ENCODE results near the gene CBLN3. TPM values are rescaled to one million over a fixed set of nuclear protein-coding genes. Genes with fewer than 3 reads are reported as not detected.
A peak's percentile ranks its signal among the peaks of the same experiment; 100 is the strongest.
"Not testable (repeated sequence)": the region's sequence is repeated elsewhere in the genome, so short reads cannot be mapped to it uniquely, and the experiment has no call there.

The CBLN3 gene
- polyA plus RNA-seq (2013), result 2.3 TPM

DNA sequence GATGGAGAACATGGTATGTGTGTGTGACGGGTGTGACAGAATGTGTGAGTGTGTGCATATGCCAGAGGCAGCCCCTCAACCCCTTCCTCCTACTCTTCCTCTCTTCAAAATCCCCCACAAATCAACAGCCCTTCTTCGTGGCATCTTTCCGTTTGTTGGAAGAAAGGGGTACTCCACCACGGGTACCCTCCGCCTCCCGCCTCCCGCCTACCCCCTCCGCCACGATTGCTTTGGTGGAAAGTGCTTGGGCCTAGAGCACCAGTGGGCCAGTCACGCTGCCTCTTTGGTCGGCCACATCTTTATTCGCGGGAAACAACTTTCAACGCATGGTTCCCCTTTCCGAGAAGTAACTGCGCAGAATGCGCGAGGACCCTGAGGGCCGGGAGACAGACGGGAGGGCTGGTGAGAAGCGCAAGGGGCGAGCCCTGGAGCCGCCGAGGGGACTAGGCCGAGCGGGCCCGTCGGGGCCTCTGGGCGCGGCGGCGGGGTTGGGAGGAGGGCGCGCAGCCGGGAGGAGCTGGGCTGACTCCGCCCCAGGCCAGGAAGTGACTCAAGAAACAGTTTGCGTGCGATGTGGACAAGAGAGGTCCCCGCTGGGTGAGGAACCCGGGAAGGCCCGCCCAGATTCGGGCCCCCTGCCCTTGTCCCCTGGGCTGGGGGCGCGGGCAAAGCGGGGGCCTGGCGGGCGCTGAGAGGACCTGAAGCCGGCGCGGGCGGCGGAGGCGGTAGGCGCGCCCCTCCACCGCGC, at the start of gene CBLN3, which contains the start of gene KHNYN:
Gene CBLN3 (minus strand): TSS at position 274 of the 748 bp plus-strand sequence. CDS start 614 bp downstream, outside the sequence.
Gene KHNYN (plus strand): TSS at position 560 of the 748 bp plus-strand sequence. CDS start 777 bp downstream, outside the sequence.
- no peaks in the 10 kb centered on the region for H3K27me3 ChIP-seq (replicated peaks in 2 of 5; ENCODE audit: control insufficient read depth in 4 of 5, insufficient read depth in 5 of 5, low read length in 4 of 5)
- H3K36me3 ChIP-seq (ENCODE audit: control insufficient read depth in 4 of 4, insufficient read depth in 4 of 4, low read length in 3 of 4), result peaks cover 10 to 28% (median 19%) of the 10 kb centered on the region in 4 experiments
- CTCF ChIA-PET, result interaction anchor here (2.7 to 21.5 kb wide), 9 partner anchors 11 to 121 kb away, joined by 15 to 489 read pairs (median 32); partner anchors contain the start of genes ADCY4, CIDEB, LTB4R2 and RIPK3
- peak; percentile 90 to 95 (median 93) for DNase-seq
- whole genome bisulfite sequencing (ENCODE audit: insufficient coverage), result 3% methylated on average over 40 of the region's 57 CpGs
- no peaks in the 10 kb centered on the region for H3K9me3 ChIP-seq (ENCODE audit: control extremely low read depth in 1 of 5, control insufficient read depth in 4 of 5, insufficient read depth in 2 of 5, low read depth in 1 of 5, low read length in 4 of 5)
- H3K4me1 ChIP-seq (ENCODE audit: control extremely low read depth in 1 of 4, control insufficient read depth in 4 of 4, insufficient read depth in 4 of 4, low read length in 3 of 4), result peaks cover 12 to 69% (median 58%) of the 10 kb centered on the region in 4 experiments
- POLR2A ChIA-PET, result interaction anchor here (0.7 to 2.0 kb wide), 4 partner anchors 30 to 130 kb away, joined by 3 to 7 read pairs (median 4); partner anchors contain the start of genes DHRS1 and NOP9
- H3K27ac ChIP-seq (ENCODE audit: insufficient read depth in 1 of 2, low read depth in 1 of 2, low read length in 2 of 2, poor library complexity in 1 of 2, severe bottlenecking in 2 of 2), result peak within 1 kb of the TSS; percentile 95 to 98
- peak within 1 kb of the TSS; percentile 57 to 93 (median 81) for H3K4me3 ChIP-seq (ENCODE audit: control insufficient read depth in 1 of 7, extremely low read depth in 1 of 7, insufficient read depth in 4 of 7, low read depth in 2 of 7, low read length in 6 of 7)

DNA sequence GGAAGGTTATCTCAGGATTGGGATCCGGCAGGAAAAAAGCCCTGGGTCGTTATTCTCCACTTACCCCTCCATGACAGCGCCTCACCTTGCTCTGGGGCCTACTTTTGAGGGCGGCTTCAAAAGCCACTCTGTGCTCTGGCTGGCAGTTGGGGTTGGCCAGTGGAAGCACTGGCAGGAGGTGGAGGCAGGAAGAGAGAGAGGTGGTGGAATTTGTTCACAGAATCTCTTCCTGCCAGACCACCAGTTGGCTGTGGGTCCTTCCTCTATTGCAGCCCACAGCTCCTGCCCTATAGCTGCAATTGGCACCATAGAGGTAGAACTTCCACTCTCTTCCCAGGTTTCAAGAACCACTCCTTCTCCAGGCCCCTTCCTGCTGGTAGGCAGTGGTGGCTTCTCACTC, 45.8 kb upstream of the CBLN3 start:
- no peaks in the 10 kb centered on the region for H3K27me3 ChIP-seq (replicated peaks in 2 of 5; ENCODE audit: control insufficient read depth in 4 of 5, insufficient read depth in 5 of 5, low read length in 4 of 5)
- ChIA-PET POLR2A (interaction anchor here (0.7 to 1.1 kb wide), 2 partner anchors 9 to 33 kb away, joined by 4 to 5 read pairs; no protein-coding TSS in a partner anchor), CTCF (interaction anchor here (0.8 to 1.3 kb wide), 3 partner anchors 9 to 28 kb away, joined by 3 read pairs; no protein-coding TSS in a partner anchor)
- no peaks in the 10 kb centered on the region for H3K9me3 ChIP-seq (ENCODE audit: control extremely low read depth in 1 of 5, control insufficient read depth in 4 of 5, insufficient read depth in 2 of 5, low read depth in 1 of 5, low read length in 4 of 5)
- WGBS (ENCODE audit: insufficient coverage), result no CpG with 5 or more reads among the region's 4 CpGs
- H3K4me3 ChIP-seq (ENCODE audit: control insufficient read depth in 1 of 7, extremely low read depth in 1 of 7, insufficient read depth in 4 of 7, low read depth in 2 of 7, low read length in 6 of 7), result peak overlapping the region in 1 of 7 experiments; percentile 32
- peak overlapping the region in 1 of 2 experiments; percentile 43 for H3K27ac ChIP-seq (ENCODE audit: insufficient read depth in 1 of 2, low read depth in 1 of 2, low read length in 2 of 2, poor library complexity in 1 of 2, severe bottlenecking in 2 of 2)
- H3K36me3 ChIP-seq (ENCODE audit: control insufficient read depth in 4 of 4, insufficient read depth in 4 of 4, low read length in 3 of 4), result no peaks in the 10 kb centered on the region
- peaks cover 0 to 15% (median 8%) of the 10 kb centered on the region in 4 experiments for H3K4me1 ChIP-seq (ENCODE audit: control extremely low read depth in 1 of 4, control insufficient read depth in 4 of 4, insufficient read depth in 4 of 4, low read length in 3 of 4)
- DNase-seq, result peak in 2 of 3 donors; percentile 66 to 80

DNA sequence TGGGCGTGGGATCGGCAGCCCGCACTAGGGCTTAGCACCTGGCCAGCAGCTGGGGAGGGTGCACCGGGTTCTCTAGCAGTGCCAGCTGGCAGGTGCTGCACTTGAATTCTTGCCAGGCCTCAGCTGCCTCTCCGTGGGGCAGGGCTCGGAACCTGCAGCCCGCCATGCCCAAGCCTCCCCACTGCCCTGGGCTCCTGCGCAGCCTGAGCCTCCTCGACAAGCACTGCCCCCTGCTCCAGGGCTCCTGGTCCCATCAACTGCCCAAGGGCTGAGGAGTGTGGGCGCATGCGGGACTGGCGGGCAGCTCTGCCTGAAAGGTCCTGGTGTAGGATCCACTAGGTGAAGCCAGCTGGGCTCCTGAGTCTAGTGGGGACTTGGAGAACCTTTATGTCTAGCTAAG, 43.7 kb upstream of the CBLN3 start:
- no peaks in the 10 kb centered on the region for H3K36me3 ChIP-seq (ENCODE audit: control insufficient read depth in 4 of 4, insufficient read depth in 4 of 4, low read length in 3 of 4)
- DNase-seq, result no peak
- WGBS (ENCODE audit: insufficient coverage), result 70% methylated on average over 9 of the region's 12 CpGs
- no peak overlapping the region for H3K4me3 ChIP-seq (ENCODE audit: control insufficient read depth in 1 of 7, extremely low read depth in 1 of 7, insufficient read depth in 4 of 7, low read depth in 2 of 7, low read length in 6 of 7)
- no peaks in the 10 kb centered on the region for H3K9me3 ChIP-seq (ENCODE audit: control extremely low read depth in 1 of 5, control insufficient read depth in 4 of 5, insufficient read depth in 2 of 5, low read depth in 1 of 5, low read length in 4 of 5)
- peaks cover 0 to 15% (median 8%) of the 10 kb centered on the region in 4 experiments for H3K4me1 ChIP-seq (ENCODE audit: control extremely low read depth in 1 of 4, control insufficient read depth in 4 of 4, insufficient read depth in 4 of 4, low read length in 3 of 4)
- POLR2A ChIA-PET, result no interaction called here
- no peak overlapping the region for H3K27ac ChIP-seq (ENCODE audit: insufficient read depth in 1 of 2, low read depth in 1 of 2, low read length in 2 of 2, poor library complexity in 1 of 2, severe bottlenecking in 2 of 2)
- no peaks in the 10 kb centered on the region for H3K27me3 ChIP-seq (replicated peaks in 2 of 5; ENCODE audit: control insufficient read depth in 4 of 5, insufficient read depth in 5 of 5, low read length in 4 of 5)
- CTCF ChIA-PET, result interaction anchor here (2.0 kb wide), 1 partner anchor 10 kb away, joined by 7 read pairs; no protein-coding TSS in a partner anchor

DNA sequence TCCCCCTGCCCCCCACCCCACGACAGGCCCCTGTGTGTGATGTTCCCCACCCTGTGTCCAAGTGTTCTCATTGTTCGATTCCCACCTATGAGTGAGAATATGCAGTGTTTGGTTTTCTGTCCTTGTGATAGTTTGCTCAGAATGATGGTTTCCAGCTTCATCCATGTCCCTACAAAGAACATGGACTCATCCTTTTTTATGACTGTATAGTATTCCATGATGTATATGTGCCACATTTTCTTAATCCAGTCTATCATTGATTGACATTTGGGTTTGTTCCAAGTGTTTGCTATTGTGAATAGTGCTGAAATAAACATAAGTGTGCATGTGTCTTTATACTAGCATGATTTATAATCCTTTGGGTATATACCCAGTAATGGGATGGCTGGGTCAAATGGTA, 41.0 kb upstream of the CBLN3 start:
- H3K27ac ChIP-seq (ENCODE audit: insufficient read depth in 1 of 2, low read depth in 1 of 2, low read length in 2 of 2, poor library complexity in 1 of 2, severe bottlenecking in 2 of 2); H3K9me3 ChIP-seq (ENCODE audit: control extremely low read depth in 1 of 5, control insufficient read depth in 4 of 5, insufficient read depth in 2 of 5, low read depth in 1 of 5, low read length in 4 of 5); DNase-seq; POLR2A ChIA-PET; H3K4me1 ChIP-seq (ENCODE audit: control extremely low read depth in 1 of 4, control insufficient read depth in 4 of 4, insufficient read depth in 4 of 4, low read length in 3 of 4); H3K36me3 ChIP-seq (ENCODE audit: control insufficient read depth in 4 of 4, insufficient read depth in 4 of 4, low read length in 3 of 4); H3K4me3 ChIP-seq (ENCODE audit: control insufficient read depth in 1 of 7, extremely low read depth in 1 of 7, insufficient read depth in 4 of 7, low read depth in 2 of 7, low read length in 6 of 7); H3K27me3 ChIP-seq (replicated peaks in 2 of 5; ENCODE audit: control insufficient read depth in 4 of 5, insufficient read depth in 5 of 5, low read length in 4 of 5): not testable (repeated sequence)
- no CpG with 5 or more reads among the region's 2 CpGs for WGBS (ENCODE audit: insufficient coverage)
- CTCF ChIA-PET, result interaction anchor here (1.7 kb wide), 1 partner anchor 11 kb away, joined by 4 read pairs; no protein-coding TSS in a partner anchor

DNA sequence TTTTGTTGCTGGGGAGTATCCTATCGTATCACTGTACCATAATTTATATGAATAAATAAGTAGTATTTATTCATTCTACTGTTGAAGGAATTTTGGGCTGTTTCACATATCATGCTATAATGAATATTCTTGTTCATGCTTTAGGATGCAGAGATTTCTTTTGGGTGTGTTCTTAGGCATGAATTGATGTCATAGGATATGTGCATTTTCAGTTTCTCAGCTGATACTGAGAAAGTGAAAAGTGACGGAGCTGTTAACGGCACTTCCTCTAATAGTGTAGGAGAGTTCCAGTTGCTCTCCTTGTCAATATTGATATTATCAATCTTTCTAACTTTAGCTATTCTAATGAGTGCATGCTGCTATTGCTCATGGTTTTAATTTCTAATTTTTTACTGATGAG, 36.3 kb upstream of the CBLN3 start:
- no peaks in the 10 kb centered on the region for H3K36me3 ChIP-seq (ENCODE audit: control insufficient read depth in 4 of 4, insufficient read depth in 4 of 4, low read length in 3 of 4)
- H3K4me1 ChIP-seq (ENCODE audit: control extremely low read depth in 1 of 4, control insufficient read depth in 4 of 4, insufficient read depth in 4 of 4, low read length in 3 of 4), result no peaks in the 10 kb centered on the region
- no peak overlapping the region for H3K27ac ChIP-seq (ENCODE audit: insufficient read depth in 1 of 2, low read depth in 1 of 2, low read length in 2 of 2, poor library complexity in 1 of 2, severe bottlenecking in 2 of 2)
- peaks cover 0 to 3% (median 0%) of the 10 kb centered on the region in 5 experiments for H3K9me3 ChIP-seq (ENCODE audit: control extremely low read depth in 1 of 5, control insufficient read depth in 4 of 5, insufficient read depth in 2 of 5, low read depth in 1 of 5, low read length in 4 of 5)
- H3K27me3 ChIP-seq (replicated peaks in 2 of 5; ENCODE audit: control insufficient read depth in 4 of 5, insufficient read depth in 5 of 5, low read length in 4 of 5), result no peaks in the 10 kb centered on the region
- H3K4me3 ChIP-seq (ENCODE audit: control insufficient read depth in 1 of 7, extremely low read depth in 1 of 7, insufficient read depth in 4 of 7, low read depth in 2 of 7, low read length in 6 of 7), result no peak overlapping the region
- ChIA-PET CTCF (interaction anchor here (0.7 kb wide), 1 partner anchor 16 kb away, joined by 3 read pairs; no protein-coding TSS in a partner anchor), POLR2A (interaction anchor here (0.5 kb wide), 1 partner anchor 10 kb away, joined by 4 read pairs; no protein-coding TSS in a partner anchor)
- WGBS (ENCODE audit: insufficient coverage), result no CpG with 5 or more reads among the region's 3 CpGs
- DNase-seq, result no peak

DNA sequence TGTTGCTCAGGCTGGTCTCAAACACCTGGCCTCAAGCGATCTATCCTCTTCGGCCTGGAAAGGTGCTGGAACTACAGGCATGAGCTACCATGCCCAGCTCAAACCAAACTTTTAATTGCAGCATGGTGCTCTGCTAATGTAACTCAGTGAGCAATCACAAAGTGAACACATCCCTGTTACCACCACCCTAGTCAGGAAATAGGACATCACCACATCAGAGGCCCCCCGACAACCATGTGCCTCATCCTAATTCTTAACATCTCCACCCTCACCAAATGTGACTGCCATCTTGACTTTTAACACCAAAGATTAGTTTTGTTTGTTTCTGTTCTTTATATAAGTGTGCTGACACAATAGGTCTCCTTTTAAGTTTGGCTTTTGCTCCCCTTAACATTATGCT, 35.9 kb upstream of the CBLN3 start:
- Histone ChIP-seq H3K9me3 (ENCODE audit: control extremely low read depth in 1 of 5, control insufficient read depth in 4 of 5, insufficient read depth in 2 of 5, low read depth in 1 of 5, low read length in 4 of 5) (peaks cover 0 to 3% (median 0%) of the 10 kb centered on the region in 5 experiments), H3K4me3 (ENCODE audit: control insufficient read depth in 1 of 7, extremely low read depth in 1 of 7, insufficient read depth in 4 of 7, low read depth in 2 of 7, low read length in 6 of 7) (no peak overlapping the region), H3K36me3 (ENCODE audit: control insufficient read depth in 4 of 4, insufficient read depth in 4 of 4, low read length in 3 of 4) (no peaks in the 10 kb centered on the region), H3K27me3 (replicated peaks in 2 of 5; ENCODE audit: control insufficient read depth in 4 of 5, insufficient read depth in 5 of 5, low read length in 4 of 5) (no peaks in the 10 kb centered on the region), H3K4me1 (ENCODE audit: control extremely low read depth in 1 of 4, control insufficient read depth in 4 of 4, insufficient read depth in 4 of 4, low read length in 3 of 4) (no peaks in the 10 kb centered on the region), H3K27ac (ENCODE audit: insufficient read depth in 1 of 2, low read depth in 1 of 2, low read length in 2 of 2, poor library complexity in 1 of 2, severe bottlenecking in 2 of 2) (no peak overlapping the region)
- ChIA-PET POLR2A (no interaction called here), CTCF (no interaction called here)
- DNase-seq, result no peak
- 60% methylated on average over 1 of the region's 3 CpGs for WGBS (ENCODE audit: insufficient coverage)
